Nephron progenitor cell (in vitro differentiated cells): Measurements from ENCODE around the gene CDKL1.

Source experiments
- DNase-seq: peaks from one replicate; pipeline ENCODE4 v3.0.0; 2021
- H3K27ac Mint-ChIP-seq: 2 replicates; pipeline ENCODE4 v1.8.0; 2021; ENCODE audit warnings: mild to moderate bottlenecking, moderate library complexity, mixed read lengths
- H3K27me3 Mint-ChIP-seq: 2 replicates; pipeline ENCODE4 v1.8.0; 2021; ENCODE audit warnings: mild to moderate bottlenecking, low read depth, mixed read lengths; ENCODE audit not compliant: poor library complexity
- H3K36me3 Mint-ChIP-seq: 2 replicates; pipeline ENCODE4 v1.8.0; 2021; ENCODE audit warnings: low read depth, mixed read lengths
- H3K4me1 Mint-ChIP-seq: 2 replicates; pipeline ENCODE4 v1.8.0; 2021; ENCODE audit warnings: mixed read lengths
- H3K4me3 Mint-ChIP-seq: 2 replicates; pipeline ENCODE4 v1.8.0; 2021; ENCODE audit warnings: mild to moderate bottlenecking, moderate library complexity, mixed read lengths
- H3K9me3 Mint-ChIP-seq: 2 replicates; pipeline ENCODE4 v1.8.0; 2021; ENCODE audit warnings: mild to moderate bottlenecking, moderate library complexity, mixed read lengths
- TF ChIP-seq, protein P1 (sequence below): fragments of 200-600 bp; sonication (generic); IDR thresholded peaks from 2 replicates; pipeline ENCODE4 v1.5.0; 2021; ENCODE audit warnings: antibody characterized with exemption

Gene CDKL1

DNA sequence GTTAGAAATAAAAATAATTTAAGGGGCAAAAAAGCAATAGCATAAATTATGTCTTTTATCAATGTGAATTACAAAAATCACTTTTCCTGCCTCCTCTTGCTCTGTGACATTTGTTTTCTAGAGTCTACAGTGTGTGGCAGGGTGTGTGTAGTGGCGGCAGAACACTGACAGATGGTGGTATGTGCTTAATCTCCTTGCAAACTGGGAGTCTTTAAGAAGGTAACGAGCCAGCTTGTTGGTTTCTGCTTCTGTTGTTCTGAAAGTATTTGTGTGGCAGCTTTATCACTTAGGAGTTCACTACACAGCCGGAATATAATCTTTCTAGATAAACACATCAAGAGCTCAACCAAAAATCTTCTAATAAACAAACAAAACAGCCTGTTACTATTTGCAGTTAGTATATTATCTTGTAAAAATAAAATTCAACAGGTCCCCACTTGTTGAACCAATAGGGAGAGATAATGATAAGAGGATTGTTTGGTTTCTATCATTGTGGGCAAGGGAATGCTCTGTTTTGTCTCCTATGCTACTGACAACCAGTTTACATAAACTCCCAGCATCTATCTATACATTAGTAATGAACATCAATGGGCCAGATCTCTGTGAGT, 13.0 kb downstream of the CDKL1 start:
- H3K4me3 Mint-ChIP-seq, result no peak overlapping the region
- H3K9me3 Mint-ChIP-seq, result no peaks in the 10 kb centered on the region
- H3K27ac Mint-ChIP-seq, result no peak overlapping the region
- DNase-seq, result no peak
- H3K27me3 Mint-ChIP-seq, result peaks cover 15% of the 10 kb centered on the region
- TF ChIP-seq, protein P1, sequence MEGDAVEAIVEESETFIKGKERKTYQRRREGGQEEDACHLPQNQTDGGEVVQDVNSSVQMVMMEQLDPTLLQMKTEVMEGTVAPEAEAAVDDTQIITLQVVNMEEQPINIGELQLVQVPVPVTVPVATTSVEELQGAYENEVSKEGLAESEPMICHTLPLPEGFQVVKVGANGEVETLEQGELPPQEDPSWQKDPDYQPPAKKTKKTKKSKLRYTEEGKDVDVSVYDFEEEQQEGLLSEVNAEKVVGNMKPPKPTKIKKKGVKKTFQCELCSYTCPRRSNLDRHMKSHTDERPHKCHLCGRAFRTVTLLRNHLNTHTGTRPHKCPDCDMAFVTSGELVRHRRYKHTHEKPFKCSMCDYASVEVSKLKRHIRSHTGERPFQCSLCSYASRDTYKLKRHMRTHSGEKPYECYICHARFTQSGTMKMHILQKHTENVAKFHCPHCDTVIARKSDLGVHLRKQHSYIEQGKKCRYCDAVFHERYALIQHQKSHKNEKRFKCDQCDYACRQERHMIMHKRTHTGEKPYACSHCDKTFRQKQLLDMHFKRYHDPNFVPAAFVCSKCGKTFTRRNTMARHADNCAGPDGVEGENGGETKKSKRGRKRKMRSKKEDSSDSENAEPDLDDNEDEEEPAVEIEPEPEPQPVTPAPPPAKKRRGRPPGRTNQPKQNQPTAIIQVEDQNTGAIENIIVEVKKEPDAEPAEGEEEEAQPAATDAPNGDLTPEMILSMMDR, result no peak
- H3K4me1 Mint-ChIP-seq, result peaks cover 11% of the 10 kb centered on the region
- H3K36me3 Mint-ChIP-seq, result no peaks in the 10 kb centered on the region

- H3K27ac Mint-ChIP-seq, result no peak overlapping the region
Observed at GRCh38 chr14:50381823-50382287, 14.8 kb downstream of the CDKL1 start.

GRCh38 chr14:50381008-50381407, 15.7 kb downstream of the CDKL1 start:
- TF ChIP-seq, protein P1, result no peak
- Mint-ChIP-seq H3K27me3 (peaks cover 16% of the 10 kb centered on the region), H3K4me1 (peaks cover 12% of the 10 kb centered on the region), H3K9me3 (no peaks in the 10 kb centered on the region), H3K27ac (no peak overlapping the region), H3K36me3 (no peaks in the 10 kb centered on the region), H3K4me3 (no peak overlapping the region)
- DNase-seq, result no peak

More at GRCh38 chr14:50381823-50382287, 14.8 kb downstream of the CDKL1 start:
- peaks cover 12% of the 10 kb centered on the region for H3K4me1 Mint-ChIP-seq
- H3K36me3 Mint-ChIP-seq, result no peaks in the 10 kb centered on the region
- H3K9me3 Mint-ChIP-seq, result no peaks in the 10 kb centered on the region
- TF ChIP-seq, protein P1, result no peak
- peaks cover 18% of the 10 kb centered on the region for H3K27me3 Mint-ChIP-seq
- H3K4me3 Mint-ChIP-seq, result no peak overlapping the region
- DNase-seq, result no peak

- H3K36me3 Mint-ChIP-seq, result no peaks in the 10 kb centered on the region
- peaks cover 12% of the 10 kb centered on the region for H3K4me1 Mint-ChIP-seq
- H3K27ac Mint-ChIP-seq, result no peak overlapping the region
- H3K9me3 Mint-ChIP-seq, result no peaks in the 10 kb centered on the region
- TF ChIP-seq, protein P1, result no peak
- no peak for DNase-seq
- H3K4me3 Mint-ChIP-seq, result no peak overlapping the region
- H3K27me3 Mint-ChIP-seq, result peaks cover 12% of the 10 kb centered on the region
Observed at GRCh38 chr14:50380455-50380854, 16.2 kb downstream of the CDKL1 start.

- H3K36me3 Mint-ChIP-seq, result no peaks in the 10 kb centered on the region
- no peak overlapping the region for H3K27ac Mint-ChIP-seq
- H3K4me1 Mint-ChIP-seq, result peaks cover 12% of the 10 kb centered on the region
- DNase-seq, result no peak
- TF ChIP-seq, protein P1, result no peak
- no peaks in the 10 kb centered on the region for H3K9me3 Mint-ChIP-seq
- H3K27me3 Mint-ChIP-seq, result peaks cover 8% of the 10 kb centered on the region
- H3K4me3 Mint-ChIP-seq, result no peak overlapping the region
Observed at GRCh38 chr14:50379563-50379962, 17.1 kb downstream of the CDKL1 start.

- peaks cover 11% of the 10 kb centered on the region for H3K27me3 Mint-ChIP-seq
- DNase-seq, result no peak
- peaks cover 6% of the 10 kb centered on the region for H3K4me1 Mint-ChIP-seq
- TF ChIP-seq, protein P1, result no peak
- no peaks in the 10 kb centered on the region for H3K9me3 Mint-ChIP-seq
- H3K4me3 Mint-ChIP-seq, result no peak overlapping the region
- H3K27ac Mint-ChIP-seq, result peak overlapping the region; percentile 66
- H3K36me3 Mint-ChIP-seq, result no peaks in the 10 kb centered on the region
Observed at GRCh38 chr14:50377550-50378085, 19.1 kb downstream of the CDKL1 start.
